ENCODE data around the gene PDGFA.
"Not testable (repeated sequence)": the region's sequence is repeated elsewhere in the genome, so short reads cannot be mapped to it uniquely, and the experiment has no call there.

PDGFA gene

DNA sequence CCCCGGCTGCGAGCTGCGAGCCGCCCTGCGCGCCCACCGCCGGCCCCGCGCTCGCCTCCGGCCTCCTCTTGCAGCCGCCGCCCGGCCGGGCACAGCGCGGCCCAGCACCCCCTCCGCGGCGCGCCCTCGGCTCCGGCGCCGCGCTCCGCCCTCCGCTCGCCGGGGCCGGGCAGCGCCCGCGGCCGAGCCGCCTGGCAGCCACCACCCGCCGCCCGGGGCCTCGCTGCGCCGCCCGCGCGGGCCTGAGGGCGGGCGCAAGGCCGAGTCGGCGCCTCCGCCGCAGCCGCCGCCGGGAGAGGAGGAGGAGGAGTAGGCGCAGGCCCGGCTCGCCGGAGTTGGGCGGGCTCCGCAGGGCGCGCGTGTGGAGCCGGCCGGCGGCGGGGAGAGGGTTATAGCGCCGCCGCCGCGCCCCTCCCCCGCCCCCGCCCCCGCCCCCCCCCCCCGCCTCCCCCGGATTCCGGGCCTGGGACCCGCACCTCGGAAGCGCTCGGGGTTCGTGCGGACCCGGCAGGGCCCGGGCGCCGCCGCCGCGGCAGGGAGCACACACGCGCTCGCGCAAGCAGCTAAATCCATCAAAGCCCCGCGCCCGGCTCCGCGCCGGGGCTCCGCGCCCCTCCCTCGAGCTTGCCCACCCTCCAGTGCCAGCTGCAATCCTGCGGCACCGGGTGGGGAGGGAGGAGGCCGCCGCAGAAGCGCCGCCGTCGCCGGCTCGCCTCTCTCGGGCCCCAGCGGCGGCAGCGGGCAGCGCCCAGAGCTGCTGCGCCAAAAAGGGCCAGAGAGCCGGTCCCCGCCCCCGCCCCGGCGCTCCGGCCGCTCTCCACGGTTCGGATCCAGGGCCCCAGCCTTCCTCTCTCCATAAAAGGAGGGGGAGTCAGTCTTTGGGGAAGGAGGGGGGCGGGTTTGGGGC, at the start of gene PDGFA:
Gene PDGFA, minus strand, starts transcription at position 363 of the 907 bp plus-strand sequence. CDS start 845 bp downstream, outside the sequence.
- no peak for FAIRE-seq

DNA sequence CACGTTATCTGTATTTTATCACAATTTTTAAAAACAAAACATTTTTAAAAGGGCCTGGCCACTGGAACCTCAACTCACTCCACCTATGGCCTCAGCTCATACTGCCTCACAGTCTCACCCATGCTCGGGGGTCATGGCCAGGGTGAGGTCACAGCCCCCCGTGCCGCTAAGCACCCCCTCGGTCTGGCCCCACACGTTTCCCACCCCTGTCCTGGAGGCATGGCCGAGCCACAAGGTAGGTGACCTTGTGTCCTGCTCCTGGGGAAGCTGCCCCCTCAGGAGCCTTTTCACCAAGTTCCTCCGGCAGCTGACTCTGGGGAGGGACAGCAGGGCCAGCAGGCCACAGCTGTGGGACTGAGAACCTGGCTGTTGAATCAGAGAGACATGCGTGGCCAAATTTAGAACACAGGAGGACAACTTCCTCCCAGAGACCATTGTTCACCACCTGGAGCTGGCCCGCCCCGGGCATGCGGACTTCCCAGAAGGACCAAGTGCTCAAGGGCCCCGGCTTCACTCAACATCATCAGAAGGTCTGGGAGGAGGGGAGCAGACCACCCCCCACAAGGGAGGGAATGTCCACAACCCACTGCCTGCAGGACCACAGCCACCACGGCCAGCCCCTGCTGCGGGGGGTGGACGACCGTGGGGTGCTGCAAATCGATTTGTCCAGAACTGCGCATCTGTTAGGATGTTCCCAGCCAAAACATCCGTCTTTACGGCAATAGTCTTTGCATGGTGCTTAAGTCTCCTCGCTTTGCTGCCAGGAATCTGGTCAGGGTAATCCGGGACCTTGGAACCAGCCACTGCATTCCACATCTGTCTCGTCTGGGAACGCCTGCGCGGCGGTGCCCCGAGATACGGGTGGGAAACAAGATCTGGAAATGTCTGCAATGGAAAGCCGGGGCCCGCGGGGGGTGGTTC, 48.6 kb upstream of the PDGFA start:
- no peak for FAIRE-seq

DNA sequence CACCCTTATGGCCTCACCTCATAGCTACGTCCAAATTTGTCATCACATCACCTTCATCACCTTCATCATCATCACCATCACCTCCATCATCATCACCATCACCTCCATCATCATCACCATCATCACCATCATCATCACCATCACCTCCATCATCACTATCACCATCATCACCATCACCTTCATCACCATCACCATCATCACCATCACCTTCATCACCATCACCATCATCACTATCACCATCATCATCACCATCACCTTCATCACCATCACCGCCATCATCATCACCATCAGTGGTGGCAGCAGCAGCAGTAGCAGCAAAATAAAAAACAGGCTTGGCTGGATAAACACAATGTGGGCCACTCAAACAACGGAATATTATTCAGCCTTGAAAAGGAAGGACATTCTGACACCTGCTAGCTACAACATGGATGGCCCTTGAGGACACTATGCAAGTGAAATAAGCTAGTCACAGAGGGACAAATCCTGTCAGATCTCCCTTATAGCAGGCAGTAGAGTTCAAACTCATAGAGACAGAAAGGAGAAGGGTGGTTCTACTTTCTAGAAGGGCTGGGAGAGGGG, 47.7 kb upstream of the PDGFA start:
- FAIRE-seq, result no peak

GRCh38 chr7:566100-566499, 46.5 kb upstream of the PDGFA start:
- no peak for FAIRE-seq

GRCh38 chr7:564176-564865, 44.7 kb upstream of the PDGFA start:
- FAIRE-seq, result no peak

- FAIRE-seq, result no peak
These were observed 44.1 kb upstream of the PDGFA start for GRCh38 chr7:563629-564170.

GRCh38 chr7:562789-563628, 43.4 kb upstream of the PDGFA start:
- FAIRE-seq, result no peak

DNA sequence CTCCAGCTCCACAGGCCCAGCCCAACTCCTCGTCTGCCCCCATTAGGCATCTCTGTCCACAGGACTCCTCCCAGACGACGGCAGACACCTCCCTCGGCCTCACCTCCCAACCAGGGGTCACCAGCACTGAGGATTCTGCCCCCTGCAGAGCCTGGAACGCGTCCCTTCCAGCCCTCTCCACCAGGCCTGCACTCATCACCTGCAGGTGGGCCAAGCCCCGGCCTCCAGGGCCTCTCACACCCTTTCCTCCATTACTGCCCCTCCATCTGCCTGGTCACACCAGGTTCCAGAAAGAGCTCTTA, 42.7 kb upstream of the PDGFA start:
- FAIRE-seq, result no peak

- FAIRE-seq, result no peak
These were observed 42.2 kb upstream of the PDGFA start for GRCh38 chr7:561631-562373.

GRCh38 chr7:560966-561630, 41.5 kb upstream of the PDGFA start:
- FAIRE-seq, result no peak

- no peak for FAIRE-seq
These were observed 39.7 kb upstream of the PDGFA start for GRCh38 chr7:559396-559705.

DNA sequence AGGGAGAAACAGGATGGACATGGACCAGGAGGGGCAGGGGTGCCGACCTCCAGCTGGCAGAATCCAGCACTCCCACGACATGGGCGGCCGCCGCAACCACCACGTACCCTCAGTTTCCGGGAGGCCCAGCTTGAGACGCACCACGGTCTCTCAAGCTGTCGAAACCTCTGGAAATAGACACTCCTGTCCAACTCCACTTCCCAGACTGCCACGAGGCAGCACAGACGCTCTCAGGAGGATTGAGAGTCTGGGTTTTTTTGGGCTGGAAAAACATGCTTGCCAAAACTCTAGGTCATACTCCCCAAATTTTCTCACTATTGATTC, 37.9 kb upstream of the PDGFA start:
- FAIRE-seq, result no peak

DNA sequence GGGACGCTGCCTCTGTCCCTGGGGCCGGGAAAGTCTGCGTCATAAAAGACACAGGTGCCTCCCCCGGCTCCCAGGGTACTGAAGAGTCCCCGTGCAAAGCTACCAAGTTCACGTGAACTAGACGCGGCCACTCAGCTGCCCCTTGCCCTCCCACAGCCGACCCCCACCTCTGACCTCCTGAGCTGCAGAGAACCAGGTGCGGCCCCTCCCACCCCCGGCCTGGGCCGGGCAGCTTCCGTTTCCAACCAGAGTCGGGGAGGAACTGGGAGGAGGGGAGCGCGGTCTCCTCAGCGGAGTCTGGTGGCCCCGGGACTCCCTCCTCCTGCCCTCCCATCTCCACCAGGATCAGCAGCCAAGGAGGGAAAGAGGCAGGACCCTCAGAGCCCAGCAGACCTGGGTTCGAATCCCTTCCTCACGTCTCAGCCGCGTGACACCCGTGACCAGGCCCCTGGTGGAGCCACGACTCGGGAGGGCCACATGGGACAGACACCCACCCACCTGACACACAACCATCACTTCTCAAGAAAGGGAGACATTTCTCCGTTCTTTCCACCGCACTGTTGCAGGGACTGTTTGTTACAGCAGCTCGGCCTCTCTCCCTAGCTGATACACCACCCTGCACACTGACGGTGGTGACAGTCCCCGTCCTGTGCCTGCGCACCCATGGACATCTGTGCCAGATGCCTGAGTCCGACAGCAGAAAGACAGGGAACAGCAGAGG, 37.4 kb upstream of the PDGFA start:
- no peak for FAIRE-seq

DNA sequence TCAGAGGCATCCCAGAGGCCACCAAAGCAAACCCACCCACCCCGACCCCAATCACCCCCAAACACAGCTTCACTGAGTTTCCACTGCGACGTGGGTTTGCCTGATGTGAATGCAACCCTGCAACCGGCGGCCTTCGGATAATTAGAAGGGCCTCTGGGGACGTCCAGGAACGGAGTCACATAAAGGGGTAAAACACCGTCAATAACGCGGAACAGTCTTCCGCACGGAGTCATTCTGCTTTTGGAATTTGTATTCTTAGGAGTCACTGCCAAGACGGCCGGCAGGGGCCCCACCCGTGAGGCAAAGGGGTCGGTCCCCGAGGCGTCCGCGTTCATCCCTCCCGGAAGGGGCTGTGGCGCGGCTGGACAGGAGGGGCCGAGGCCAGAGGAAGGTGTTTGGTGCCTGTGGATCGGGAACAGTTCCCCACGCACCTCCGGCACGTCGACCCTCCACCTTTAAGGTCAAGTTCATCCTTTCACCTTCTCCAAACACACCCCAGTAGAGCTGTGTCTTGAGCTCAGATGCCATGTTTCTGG, 36.7 kb upstream of the PDGFA start:
- FAIRE-seq, result no peak

DNA sequence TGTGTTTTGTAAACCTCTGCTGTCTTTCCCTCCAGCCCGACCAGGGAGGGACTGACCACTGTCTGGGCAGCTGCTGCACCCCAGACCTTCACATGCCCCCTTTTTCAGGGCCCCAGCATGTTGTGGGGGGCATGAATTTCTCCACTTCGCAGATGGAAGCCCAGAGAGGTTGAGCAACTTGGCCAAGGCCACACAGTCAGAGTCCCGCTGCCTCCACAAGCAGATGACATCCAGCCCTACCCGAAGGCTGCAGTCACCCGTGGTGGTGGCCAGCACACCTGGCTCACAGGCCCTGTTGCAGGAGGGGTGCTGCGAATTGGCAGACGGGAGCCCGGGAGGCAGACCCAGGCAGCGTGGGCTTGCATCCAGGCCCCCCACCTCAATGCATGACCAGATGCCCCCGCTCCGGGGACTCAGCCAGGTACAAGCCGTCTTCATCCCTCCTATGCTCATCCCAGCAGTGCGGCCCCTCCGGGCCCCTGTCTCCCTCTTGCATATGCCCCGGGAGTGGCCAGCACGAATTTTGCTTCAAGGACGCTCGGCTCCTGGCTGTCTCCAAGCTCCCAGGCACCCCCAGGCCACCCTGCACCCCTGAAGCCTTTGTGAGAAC, 36.0 kb upstream of the PDGFA start:
- no peak for FAIRE-seq

GRCh38 chr7:553636-554111, 34.0 kb upstream of the PDGFA start:
- FAIRE-seq, result no peak

DNA sequence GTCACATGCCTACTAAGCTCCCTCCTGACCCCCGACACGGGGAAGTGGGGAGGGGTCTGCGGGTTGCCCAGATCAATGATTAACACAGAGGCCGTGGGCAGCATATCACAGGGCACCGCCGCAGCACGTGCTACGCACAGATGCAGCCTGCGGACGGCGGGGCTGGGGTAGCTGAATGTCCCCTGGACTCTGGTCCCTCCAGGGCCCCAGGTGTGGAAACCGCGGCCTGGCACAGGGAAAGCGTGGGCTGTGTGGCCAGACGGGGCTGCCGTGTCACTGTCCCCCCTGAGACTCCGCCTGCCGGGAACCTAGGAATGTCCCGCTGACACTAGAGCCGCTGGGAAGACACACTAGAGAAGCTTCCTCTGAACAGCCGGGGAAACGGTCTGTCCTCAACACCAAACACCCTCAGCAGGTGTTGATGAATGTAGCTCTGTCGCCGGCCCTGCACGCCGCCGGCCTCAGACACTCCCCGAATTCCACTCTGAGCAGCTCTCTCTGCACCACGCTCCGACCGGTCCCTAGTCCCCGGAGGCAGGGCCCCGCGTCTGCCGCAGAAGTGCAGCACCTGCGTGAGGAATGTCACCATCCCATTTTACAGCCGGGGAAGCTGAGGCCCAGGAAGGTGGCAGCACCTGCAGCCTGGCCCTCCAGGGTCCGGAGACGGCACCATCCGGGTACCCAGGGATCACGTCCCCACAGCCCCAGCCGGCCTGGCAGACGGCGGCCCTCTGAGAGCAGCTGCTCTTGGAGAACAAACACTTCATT, 33.4 kb upstream of the PDGFA start:
- FAIRE-seq, result no peak

DNA sequence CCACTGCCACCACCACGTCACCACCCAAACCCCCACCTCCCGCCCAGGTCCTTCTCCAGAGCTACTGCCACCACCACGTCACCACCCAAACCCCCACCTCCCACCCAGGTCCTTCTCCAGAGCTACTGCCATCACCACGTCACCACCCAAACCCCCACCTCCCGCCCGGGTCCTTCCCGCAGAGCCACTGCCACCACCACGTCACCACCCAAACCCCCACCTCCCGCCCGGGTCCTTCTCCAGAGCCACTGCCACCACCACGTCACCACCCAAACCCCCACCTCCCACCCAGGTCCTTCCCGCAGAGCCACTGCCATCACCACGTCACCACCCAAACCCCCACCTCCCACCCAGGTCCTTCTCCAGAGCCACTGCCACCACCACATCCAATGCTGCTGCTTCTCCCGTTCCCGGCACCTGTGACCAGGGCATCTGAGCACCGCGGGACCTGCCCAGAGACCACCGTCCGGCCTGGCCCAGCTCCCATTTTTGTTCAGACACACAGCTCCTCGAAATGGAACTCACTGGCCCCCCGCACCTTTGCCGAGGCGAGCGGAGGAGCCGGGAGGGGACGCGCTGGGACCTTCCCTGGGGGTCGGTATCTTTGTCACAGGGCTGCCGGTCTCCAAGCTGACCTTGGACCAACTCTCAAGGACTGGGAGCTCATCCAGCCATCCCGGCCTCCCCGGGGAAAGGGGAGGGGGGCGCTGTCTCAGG, 32.7 kb upstream of the PDGFA start:
- not testable (repeated sequence) for FAIRE-seq

Data from G401.6 (cell line).